Esophagus mucosa (tissue), 1 donor: ENCODE data around the gene MUC6. TPM values are rescaled to one million over a fixed set of nuclear protein-coding genes. Genes with fewer than 3 reads are reported as not detected.

Experiments used
- total RNA-seq: library from RNA; stranded (reverse); gene quantifications from one replicate; pipeline ENCODE4 v1.2.4, GENCODE V29; 2023
- donor health status: DM: yes; HTN: yes; CAD: no.

MUC6 gene
- total RNA-seq, 1 donor from 2014 or later, result not detected

Other genes starting within 250 kb of the MUC6 start
- gene CEND1, start 246.6 kb downstream of the MUC6 start, total RNA-seq, result not detected
- 11.0 TPM for gene SLC25A22, start 238.4 kb downstream of the MUC6 start, total RNA-seq
- gene PIDD1, start 231.5 kb downstream of the MUC6 start, total RNA-seq, result 7.6 TPM
- 2,043 TPM for gene RPLP2, start 226.8 kb downstream of the MUC6 start, total RNA-seq
- 24.5 TPM for gene PNPLA2, start 217.8 kb downstream of the MUC6 start, total RNA-seq
- gene CRACR2B, start 208.8 kb downstream of the MUC6 start, total RNA-seq, result 3.3 TPM
- 109 TPM for gene CD151, start 203.8 kb downstream of the MUC6 start, total RNA-seq
- gene POLR2L, start 194.2 kb downstream of the MUC6 start, total RNA-seq, result 177 TPM
- 8.4 TPM for gene TSPAN4, start 193.9 kb downstream of the MUC6 start, total RNA-seq
- gene CHID1, start 125.9 kb downstream of the MUC6 start, total RNA-seq, result 56.6 TPM
- 34.9 TPM for gene AP2A2, start 110.8 kb downstream of the MUC6 start, total RNA-seq
- 0.08 TPM for gene MUC2, start 38.2 kb upstream of the MUC6 start, total RNA-seq
- not detected for gene MUC5AC, start 121.2 kb upstream of the MUC6 start, total RNA-seq
- gene MUC5B, start 186.3 kb upstream of the MUC6 start, total RNA-seq, result 16.0 TPM